ENCODE data around the gene KRTAP10-7.
"Not testable (repeated sequence)": the region's sequence is repeated elsewhere in the genome, so short reads cannot be mapped to it uniquely, and the experiment has no call there.

Gene KRTAP10-7

GRCh38 chr21:44556879-44557278, 43.5 kb upstream of the KRTAP10-7 start:
- Histone ChIP-seq H3K36me3 (no peaks in the 10 kb centered on the region), H3K27ac (no peak overlapping the region), H3K27me3 (ENCODE audit: insufficient read depth, low read depth, severe bottlenecking) (no peaks in the 10 kb centered on the region), H3K9me3 (ENCODE audit: severe bottlenecking) (peaks cover 13% of the 10 kb centered on the region), H3K4me3 (ENCODE audit: low read depth, low read length) (no peak overlapping the region)
- no peak for DNase-seq
- no peak for TF ChIP-seq CTCF (IDR thresholded peaks at IDR 0.05; ENCODE audit: low read depth, low read length)

DNA sequence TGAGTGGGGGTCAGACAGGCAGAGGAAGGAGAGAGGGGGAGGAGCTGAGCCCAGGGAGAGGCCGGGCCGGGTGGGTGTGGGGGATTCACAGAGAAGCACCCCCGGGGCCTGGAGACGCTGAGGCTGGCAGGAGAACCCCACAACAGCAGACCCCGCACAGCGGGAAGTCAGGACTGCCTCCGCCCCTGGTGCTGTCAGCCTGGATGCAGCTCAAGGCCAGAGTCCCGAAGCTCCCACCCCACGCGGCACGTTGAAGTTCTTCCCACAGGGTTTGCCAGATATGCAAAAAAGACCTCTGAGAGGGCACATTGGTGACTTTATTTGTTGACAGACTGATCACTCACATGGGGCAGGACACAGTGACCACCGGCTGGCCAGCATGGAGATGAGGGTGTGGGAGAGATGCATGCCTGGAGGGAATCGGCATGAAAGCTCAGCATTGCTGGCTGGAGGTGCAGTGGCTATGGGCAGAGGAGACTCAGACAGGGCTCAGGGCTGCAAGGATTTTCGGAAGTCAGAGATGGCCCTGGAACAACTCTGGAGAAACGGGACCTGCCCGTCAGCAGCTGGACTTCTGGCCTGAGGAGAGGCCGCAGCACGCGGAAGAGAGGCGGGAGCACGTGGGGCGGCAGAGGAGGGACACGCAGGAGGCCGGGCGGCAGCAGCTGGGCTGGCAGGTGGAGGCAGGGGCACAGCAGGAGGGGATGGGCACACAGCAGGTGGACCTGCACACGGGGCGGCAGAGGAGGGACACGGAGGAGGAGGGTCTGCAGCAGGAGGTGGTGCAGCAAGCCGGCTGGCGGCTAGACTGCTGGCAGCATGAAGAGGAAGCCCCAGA, 42.7 kb upstream of the KRTAP10-7 start:
- Histone ChIP-seq H3K4me3 (ENCODE audit: low read depth, low read length) (no peak overlapping the region), H3K36me3 (no peaks in the 10 kb centered on the region), H3K27me3 (ENCODE audit: insufficient read depth, low read depth, severe bottlenecking) (no peaks in the 10 kb centered on the region), H3K27ac (no peak overlapping the region), H3K9me3 (ENCODE audit: severe bottlenecking) (peaks cover 13% of the 10 kb centered on the region)
- TF ChIP-seq CTCF (IDR thresholded peaks at IDR 0.05; ENCODE audit: low read depth, low read length), result no peak
- no peak for DNase-seq

DNA sequence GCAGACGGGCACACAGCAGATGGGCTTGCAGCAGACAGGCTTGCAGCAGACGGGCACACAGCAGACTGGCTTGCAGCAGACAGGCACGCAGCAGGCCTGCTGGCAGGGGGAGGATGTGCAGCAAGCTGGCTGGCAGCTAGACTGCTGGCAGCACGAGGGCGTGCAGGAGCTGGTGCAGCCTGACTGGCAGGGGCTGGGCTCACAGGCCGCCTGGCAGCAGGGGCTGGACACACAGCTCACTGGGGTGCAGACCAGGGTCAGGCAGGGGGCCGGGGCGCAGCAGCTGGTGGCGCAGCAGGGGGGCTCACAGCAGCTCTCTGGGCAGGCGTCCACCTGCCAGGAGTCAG, 42.1 kb upstream of the KRTAP10-7 start:
- H3K27me3 ChIP-seq (ENCODE audit: insufficient read depth, low read depth, severe bottlenecking); H3K27ac ChIP-seq; DNase-seq; H3K4me3 ChIP-seq (ENCODE audit: low read depth, low read length); H3K36me3 ChIP-seq: not testable (repeated sequence)
- H3K9me3 ChIP-seq (ENCODE audit: severe bottlenecking), result peaks cover 13% of the 10 kb centered on the region

- TF ChIP-seq CTCF (IDR thresholded peaks at IDR 0.05; ENCODE audit: low read depth, low read length), result no peak
These were observed 41.7 kb upstream of the KRTAP10-7 start, which contains the start of gene KRTAP10-3 for GRCh38 chr21:44558695-44559094. Gene KRTAP10-3 (minus strand): TSS chr21:44558795. CDS start chr21:44558715, 80 bp downstream.

GRCh38 chr21:44564099-44564498, 36.3 kb upstream of the KRTAP10-7 start:
- H3K9me3 ChIP-seq (ENCODE audit: severe bottlenecking), result peaks cover 5% of the 10 kb centered on the region
- no peaks in the 10 kb centered on the region for H3K27me3 ChIP-seq (ENCODE audit: insufficient read depth, low read depth, severe bottlenecking)
- no peak overlapping the region for H3K27ac ChIP-seq
- TF ChIP-seq CTCF (IDR thresholded peaks at IDR 0.05; ENCODE audit: low read depth, low read length), result no peak
- H3K4me3 ChIP-seq (ENCODE audit: low read depth, low read length), result no peak overlapping the region
- DNase-seq, result no peak
- H3K36me3 ChIP-seq, result no peaks in the 10 kb centered on the region

More at GRCh38 chr21:44558695-44559094, 41.7 kb upstream of the KRTAP10-7 start, which contains the start of gene KRTAP10-3:
- H3K4me3 ChIP-seq (ENCODE audit: low read depth, low read length), result no peak within 1 kb of the TSS
- H3K9me3 ChIP-seq (ENCODE audit: severe bottlenecking), result peaks cover 9% of the 10 kb centered on the region
- DNase-seq, result no peak
- no peaks in the 10 kb centered on the region for H3K27me3 ChIP-seq (ENCODE audit: insufficient read depth, low read depth, severe bottlenecking)
- H3K27ac ChIP-seq, result no peak within 1 kb of the TSS
- H3K36me3 ChIP-seq, result no peaks in the 10 kb centered on the region

DNA sequence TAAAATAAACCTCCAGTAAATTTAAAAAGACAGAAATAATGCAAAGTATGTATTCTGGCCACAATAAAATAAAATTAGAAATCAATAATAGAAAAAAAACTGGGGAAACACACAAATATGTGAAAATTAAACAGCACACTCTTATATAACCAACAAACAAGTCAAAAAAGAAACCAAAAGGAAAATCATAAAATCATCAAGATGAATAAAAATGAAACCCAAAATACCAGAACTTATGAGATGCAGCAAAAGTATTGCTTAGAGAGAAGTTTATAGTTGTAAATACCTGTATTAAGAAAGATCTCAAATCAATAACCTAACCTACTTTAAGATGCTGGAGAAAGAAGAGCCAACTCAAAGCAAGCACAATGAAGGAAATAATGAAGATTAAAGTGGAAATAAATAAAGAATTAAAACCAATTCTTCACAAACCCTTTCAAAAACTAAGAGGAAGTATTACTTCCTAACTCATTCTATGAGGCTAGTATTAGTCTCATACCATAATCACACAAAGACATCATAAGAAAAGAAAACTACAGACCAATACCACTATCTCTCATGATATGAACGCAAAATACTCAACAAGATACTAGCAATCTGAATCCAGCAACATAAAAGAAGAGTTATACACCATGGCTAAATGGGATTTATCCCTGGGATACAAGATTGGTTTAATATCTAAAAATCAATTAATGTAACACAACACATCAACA, 35.4 kb upstream of the KRTAP10-7 start:
- Histone ChIP-seq H3K4me3 (ENCODE audit: low read depth, low read length) (no peak overlapping the region), H3K36me3 (no peaks in the 10 kb centered on the region)

More for the DNA sequence above, 35.4 kb upstream of the KRTAP10-7 start:
- peaks cover 5% of the 10 kb centered on the region for H3K9me3 ChIP-seq (ENCODE audit: severe bottlenecking)
- H3K27me3 ChIP-seq (ENCODE audit: insufficient read depth, low read depth, severe bottlenecking), result no peaks in the 10 kb centered on the region
- no peak for TF ChIP-seq CTCF (IDR thresholded peaks at IDR 0.05; ENCODE audit: low read depth, low read length)
- no peak for DNase-seq
- no peak overlapping the region for H3K27ac ChIP-seq
